ENCODE results near the gene FAM13A. TPM values are rescaled to one million over a fixed set of nuclear protein-coding genes. Genes with fewer than 3 reads are reported as not detected.

FAM13A gene
- total and polyA plus RNA-seq, 2 of the 8 experiments (the other 6 are each of a cell fraction or from before 2014, with no cell fraction given): 7.1 to 16.5 TPM

GRCh38 chr4:88827442-88827841, 229.5 kb downstream of the FAM13A start:
- Histone ChIP-seq H2BK20ac (ENCODE audit: low read length) (no peak overlapping the region), H2BK12ac (ENCODE audit: low read depth, low read length) (no peak overlapping the region), H3K9me3 (ENCODE audit: insufficient read depth in 2 of 2, low read depth in 1 of 2, low read length in 1 of 2) (no peaks in the 10 kb centered on the region), H3K9ac (replicated peaks in 1 of 4; ENCODE audit: extremely low read depth in 1 of 4, low read depth in 3 of 4, low read length in 3 of 4) (no peak overlapping the region), H3K27ac (ENCODE audit: low read depth, low read length) (no peak overlapping the region), H3K36me3 (ENCODE audit: control insufficient read depth in 2 of 4, insufficient read depth in 4 of 4, low read length in 3 of 4) (no peaks in the 10 kb centered on the region), H3K23me2 (ENCODE audit: low read depth, low read length) (peaks cover 4% of the 10 kb centered on the region; the same call in 1 of the 2 replicates), H2BK5ac (ENCODE audit: low read depth, low read length) (no peak overlapping the region), H3K27me3 (replicated peaks in 1 of 4; ENCODE audit: control insufficient read depth in 3 of 4, extremely low read depth in 1 of 4, insufficient read depth in 3 of 4, low read length in 3 of 4) (no peaks in the 10 kb centered on the region), H3K4me2 (ENCODE audit: insufficient read depth in 1 of 2, low read depth in 2 of 2, low read length in 2 of 2) (no peak overlapping the region), H3K56ac (replicated peaks; ENCODE audit: insufficient read length, low read depth, low read length) (no peak overlapping the region), H3K23ac (ENCODE audit: insufficient read length) (no peak overlapping the region), H3K4me3 (ENCODE audit: extremely low read depth in 1 of 4, insufficient read depth in 2 of 4, low read depth in 3 of 4, low read length in 4 of 4) (no peak overlapping the region), H3K4ac (replicated peaks; ENCODE audit: insufficient read length, low read depth, low read length) (no peak overlapping the region), H2AK5ac (ENCODE audit: low read depth, low read length) (no peak overlapping the region), H3K14ac (ENCODE audit: insufficient read length) (no peak overlapping the region), H3K79me1 (ENCODE audit: low read depth, low read length) (no peaks in the 10 kb centered on the region), H2BK15ac (ENCODE audit: low read length) (no peak overlapping the region), H3K4me1 (replicated peaks in 1 of 4; ENCODE audit: control insufficient read depth in 3 of 4, insufficient read depth in 4 of 4, low read length in 3 of 4) (peaks cover 0 to 6% (median 3%) of the 10 kb centered on the region in 4 experiments; a peak in 5 of 7 replicates), H4K20me1 (replicated peaks in 1 of 2; ENCODE audit: control insufficient read depth in 1 of 2, insufficient read depth in 2 of 2, low read length in 2 of 2) (peaks cover 0 to 2% of the 10 kb centered on the region in 2 experiments), H3K79me2 (ENCODE audit: control insufficient read depth in 1 of 2, insufficient read depth in 2 of 2, low read length in 2 of 2) (no peaks in the 10 kb centered on the region), H4K8ac (ENCODE audit: extremely low read depth, insufficient read depth, low read length) (no peak overlapping the region), H2AFZ (ENCODE audit: low read length) (no peak overlapping the region), H2BK120ac (replicated peaks; ENCODE audit: low read depth, low read length) (no peak overlapping the region), H4K91ac (replicated peaks; ENCODE audit: insufficient read length, low read length) (no peak overlapping the region), H3K18ac (ENCODE audit: extremely low read depth, low read length) (no peak overlapping the region), H4K5ac (ENCODE audit: insufficient read length, low read depth, low read length) (no peak overlapping the region)
- 86% methylated on average over 2 of the region's 2 CpGs; no CpG with 5 or more reads in 1 of the 2 experiments for WGBS, 2 experiments (ENCODE audit: extremely low coverage in 1 of 2, insufficient coverage in 1 of 2, insufficient read length in 1 of 2, insufficient replicate concordance in 2 of 2, low coverage in 1 of 2, low lambda C conversion rate in 2 of 2, missing lambda C conversion rate in 1 of 2)
- no peak for TF ChIP-seq BRCA1 (IDR thresholded peaks at IDR 0.05; ENCODE audit: low read depth, low read length)
- DNase-seq (ENCODE audit: low read depth in 1 of 2, low spot score in 2 of 2) (no peak), FAIRE-seq (no peak)
- POLR2A ChIA-PET (ENCODE audit: partially characterized antibody): no interaction called here
- CTCF ChIA-PET (ENCODE audit: partially characterized antibody): interaction anchor here (1.9 kb wide), 1 partner anchor 196 kb away, joined by 4 read pairs; no protein-coding TSS in a partner anchor

Measured in H1 (cell line).